HG02840 (cell line): ENCODE measurements around the gene SLIT3.

Experiments used
- ATAC-seq: cut with Tn5 transposase; IDR thresholded peaks from one replicate; pipeline ENCODE4 v1.9.1; 2021; ENCODE audit warnings: mild to moderate bottlenecking, moderate library complexity, moderate number of reproducible peaks; ENCODE audit not compliant: unreplicated experiment, low FRiP score

The SLIT3 gene

DNA sequence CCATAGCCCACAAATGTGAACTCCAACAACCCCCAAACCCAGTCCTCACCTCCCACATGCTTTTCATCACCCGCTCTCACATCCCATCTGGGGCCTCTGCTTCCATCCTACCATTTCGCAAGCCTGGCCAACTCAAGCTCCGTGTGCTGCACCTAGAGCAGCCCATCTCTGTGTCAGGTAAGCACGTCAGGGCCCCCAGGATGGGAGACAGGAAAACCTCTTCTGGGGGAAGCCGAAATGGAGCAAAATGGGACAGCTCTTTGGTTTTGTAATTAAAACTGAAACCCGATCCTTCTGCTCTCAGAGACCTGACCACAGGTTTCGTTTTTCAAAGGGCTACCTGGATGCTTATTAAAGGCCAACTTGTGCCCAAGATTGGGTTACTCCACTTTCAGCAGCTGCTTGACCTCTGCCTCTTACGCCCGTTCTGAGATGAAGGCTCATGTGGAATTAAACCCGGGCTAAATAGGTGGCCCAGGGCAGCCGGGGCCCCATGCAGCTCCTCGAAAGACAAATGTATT lies 287.7 kb downstream of the SLIT3 start:
- no peak for ATAC-seq

DNA sequence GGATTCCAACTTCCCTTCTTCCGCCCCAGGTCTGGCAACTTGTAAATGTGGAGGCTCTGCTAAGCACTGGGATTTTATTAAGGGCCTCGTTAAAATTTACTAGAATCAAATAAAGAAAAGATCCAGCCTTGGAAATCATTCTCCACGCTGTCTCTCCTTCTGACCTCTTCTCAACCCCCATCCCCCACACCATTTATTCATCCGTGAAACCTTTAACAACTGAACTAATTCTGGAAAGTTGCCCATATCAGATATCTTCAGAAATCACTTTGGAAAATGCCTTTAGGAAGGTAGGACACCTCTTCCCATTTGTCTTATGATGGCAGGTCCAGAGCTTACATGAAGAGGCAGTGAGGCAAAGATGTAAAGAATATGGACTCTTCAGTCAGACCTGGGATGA lies 288.5 kb downstream of the SLIT3 start:
- no peak for ATAC-seq

DNA sequence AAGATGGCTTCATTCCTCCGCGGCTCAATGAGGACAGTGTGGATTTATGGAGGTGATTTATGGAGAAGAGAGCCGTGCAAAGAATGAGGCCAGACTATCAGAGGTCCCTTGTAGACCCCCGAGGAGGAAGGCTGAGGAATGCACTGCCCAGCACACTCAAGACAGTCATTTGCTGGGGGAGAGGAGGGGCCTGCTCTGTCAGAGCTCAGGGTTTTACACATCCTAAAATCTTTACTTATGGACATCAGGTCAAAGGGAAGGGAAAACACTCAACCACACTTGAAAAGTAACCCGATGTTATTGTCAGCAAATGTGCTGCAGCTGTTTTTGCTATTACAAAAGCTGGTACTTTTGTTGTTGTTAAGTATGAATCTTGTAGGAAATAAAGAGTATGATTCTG lies 289.5 kb downstream of the SLIT3 start:
- no peak for ATAC-seq

DNA sequence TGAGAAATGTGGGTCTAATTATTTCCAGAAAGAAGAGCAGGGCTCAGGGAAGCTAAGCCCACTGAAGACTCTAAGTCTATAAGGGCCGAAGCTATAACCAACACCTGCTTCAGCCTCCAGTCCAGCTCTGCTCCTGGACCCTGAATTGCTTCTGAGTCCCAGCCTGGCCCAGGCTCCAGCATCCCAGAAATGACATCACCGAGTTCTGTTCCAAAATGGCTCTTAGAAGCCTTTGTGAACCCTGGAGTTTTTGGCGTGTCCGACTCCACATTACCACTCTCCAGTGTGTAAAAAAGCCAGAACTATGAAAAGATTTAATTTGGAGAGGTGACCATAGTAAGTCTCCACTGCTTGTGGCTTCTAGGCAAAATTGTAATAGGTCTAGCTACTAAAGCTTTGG lies 289.9 kb downstream of the SLIT3 start:
- ATAC-seq = no peak

DNA sequence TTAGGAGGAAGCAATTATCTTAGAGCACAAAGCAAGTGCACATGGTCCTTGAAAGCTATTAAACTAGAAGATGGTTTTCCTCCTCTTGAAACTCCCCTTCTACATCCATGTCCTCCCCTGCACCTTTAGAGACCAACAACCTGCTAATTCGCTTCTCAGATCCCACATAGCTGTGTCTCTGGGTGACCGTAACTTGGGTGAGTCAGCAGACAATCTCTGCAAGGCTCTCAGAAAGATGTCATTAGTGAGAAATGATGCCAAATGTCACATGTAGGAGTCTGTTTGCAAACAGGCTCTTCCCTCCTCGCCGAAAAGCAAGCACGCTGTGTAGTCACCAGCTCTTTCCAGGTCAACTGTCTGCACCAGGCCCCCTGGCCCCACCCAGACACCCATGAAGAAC lies 291.8 kb downstream of the SLIT3 start:
- ATAC-seq = no peak

DNA sequence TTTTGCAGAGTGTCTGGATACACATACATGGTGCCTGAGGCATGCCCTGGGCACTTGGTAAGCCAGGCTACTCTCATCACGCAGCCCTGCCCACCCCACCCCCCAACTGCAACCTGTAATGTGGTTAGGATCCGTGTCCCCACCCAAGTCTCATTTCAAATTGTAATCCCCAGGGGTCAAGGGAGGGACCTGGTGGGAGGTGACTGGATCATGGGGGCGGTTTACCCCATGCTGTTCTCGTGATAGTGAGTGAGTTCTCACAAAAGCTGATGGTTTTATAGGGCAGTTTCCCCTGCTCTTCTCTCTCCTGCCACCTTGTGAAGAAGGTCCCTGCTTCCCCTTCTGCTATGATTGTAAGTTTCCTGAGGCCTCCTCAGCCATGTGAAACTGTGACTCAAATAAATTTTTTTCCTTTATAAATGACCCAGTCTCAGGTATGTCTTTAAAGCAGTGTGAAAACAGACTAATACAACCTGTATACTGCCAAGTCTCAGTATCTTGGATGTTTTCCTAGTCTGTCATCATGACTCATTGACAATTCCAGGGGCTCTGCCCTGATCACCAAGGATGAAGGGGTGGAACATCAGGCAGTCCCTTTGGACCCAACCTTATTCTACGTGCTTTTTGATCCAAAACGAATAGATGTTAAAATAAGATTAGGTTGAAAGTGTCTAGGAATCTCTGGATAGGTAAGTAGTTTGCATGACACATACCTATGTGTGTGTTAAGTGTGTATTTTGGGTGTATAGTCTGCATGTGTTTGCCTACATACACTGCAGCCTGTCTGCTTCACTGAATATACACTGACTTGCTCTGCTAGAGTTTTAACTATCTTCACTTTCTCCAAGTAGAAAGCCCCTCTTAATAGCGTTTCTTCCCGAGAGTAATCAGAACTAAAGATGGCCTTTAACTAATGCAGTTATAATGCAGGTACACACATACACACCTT lies 293.8 kb downstream of the SLIT3 start:
- no peak for ATAC-seq

DNA sequence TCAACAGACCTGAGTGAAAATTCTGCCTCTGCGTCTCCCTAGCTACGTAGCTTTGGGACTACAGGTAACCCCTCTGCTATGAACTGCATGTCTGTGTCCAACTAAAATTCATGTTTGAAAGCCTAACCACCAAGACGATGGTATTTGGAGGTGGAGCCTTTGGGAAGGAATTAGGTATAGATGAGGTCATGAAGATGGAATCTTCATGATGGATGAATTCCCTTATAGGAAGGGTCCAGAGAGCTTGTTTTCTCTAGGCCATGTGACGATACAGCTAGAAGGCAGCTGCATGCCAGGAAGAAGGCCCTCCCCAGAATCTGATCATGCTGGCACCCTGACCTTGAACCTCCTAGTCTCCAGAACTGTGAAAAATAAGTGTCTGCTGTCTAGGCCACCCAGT lies 296.4 kb downstream of the SLIT3 start:
- ATAC-seq = no peak

DNA sequence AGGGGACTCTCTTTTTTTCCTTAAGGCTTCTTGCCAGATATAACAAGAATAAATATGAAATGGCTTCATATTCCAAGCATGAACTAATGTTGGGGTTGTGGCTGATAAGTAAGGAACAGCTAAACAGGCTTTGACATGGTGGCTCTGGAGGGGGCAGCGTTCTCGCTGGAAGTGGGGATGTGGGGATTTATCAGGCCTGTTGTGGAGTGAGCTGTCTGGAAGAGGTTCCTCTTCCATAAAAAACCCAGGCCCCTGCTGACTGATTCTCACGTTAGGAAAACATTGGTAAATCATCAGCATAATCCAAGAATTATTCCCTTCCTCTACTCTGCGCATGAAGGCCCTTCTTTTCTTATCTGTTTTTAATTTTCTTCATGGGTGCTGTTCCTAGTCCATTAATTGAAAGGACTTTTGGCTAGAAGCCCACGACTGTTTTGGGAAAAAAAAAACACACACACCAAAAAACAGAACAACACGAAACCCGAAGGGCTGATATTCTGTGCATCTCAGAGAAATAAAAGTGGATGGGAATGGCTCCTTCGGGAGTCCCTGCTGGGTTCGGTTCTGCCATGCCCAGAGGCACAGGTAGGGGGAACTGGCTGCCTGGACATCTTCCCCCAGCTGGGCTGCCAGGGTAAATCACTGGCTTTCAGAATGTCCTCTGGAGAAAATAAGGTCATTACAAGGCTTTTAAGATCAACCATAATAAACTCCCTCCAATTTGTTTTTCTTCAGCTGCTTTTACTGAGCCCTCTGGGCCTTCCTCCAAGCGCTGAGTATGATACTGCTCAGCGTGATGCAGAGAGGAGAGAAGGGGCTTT lies 297.0 kb downstream of the SLIT3 start:
- ATAC-seq = no peak

DNA sequence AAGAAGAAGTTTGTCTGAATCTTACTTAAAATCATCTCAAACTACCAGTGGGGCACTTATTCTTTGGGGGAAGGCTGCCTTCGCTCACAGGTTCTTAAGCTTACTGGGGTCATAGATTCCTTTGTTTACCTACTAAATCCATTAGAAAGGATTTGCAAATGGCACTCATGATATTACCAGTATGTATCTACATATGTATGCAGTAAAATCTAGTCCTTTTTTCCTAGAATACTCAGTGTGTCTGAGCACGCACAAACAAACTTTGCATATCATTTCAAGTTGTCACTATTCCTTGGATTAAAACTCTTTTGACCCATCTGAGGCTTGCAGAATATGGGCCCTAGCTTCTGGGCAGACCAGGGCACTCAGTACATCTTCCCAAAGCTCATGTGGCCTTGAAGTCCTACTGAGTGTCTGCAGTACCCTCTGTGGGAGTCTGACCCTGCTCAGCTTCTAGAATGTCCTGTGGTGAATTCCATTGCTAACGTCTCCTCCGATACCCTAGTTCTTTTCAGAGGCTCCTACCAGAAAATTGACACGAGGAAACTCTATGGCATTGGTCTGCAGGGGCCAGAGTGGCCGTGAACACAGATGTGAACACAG lies 297.9 kb downstream of the SLIT3 start:
- no peak for ATAC-seq

DNA sequence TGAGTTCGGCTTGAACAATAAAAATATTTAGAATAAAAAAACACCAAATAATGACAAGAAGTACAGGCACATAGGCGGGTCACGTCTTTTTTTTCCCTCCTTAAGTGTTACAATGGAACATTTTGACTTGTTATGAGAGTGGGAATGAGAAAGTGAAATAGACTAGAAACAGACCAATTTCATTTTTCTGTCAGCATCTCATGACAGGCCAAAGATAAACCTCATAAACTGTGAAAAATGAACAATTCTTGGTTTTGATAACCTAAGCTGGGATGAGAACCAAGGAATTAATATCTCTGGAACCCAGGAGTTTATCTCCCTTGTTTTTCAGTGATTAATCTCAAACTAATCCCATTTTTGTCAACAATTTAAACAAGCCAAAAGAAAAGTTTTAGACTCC lies 299.5 kb downstream of the SLIT3 start:
- ATAC-seq = no peak

DNA sequence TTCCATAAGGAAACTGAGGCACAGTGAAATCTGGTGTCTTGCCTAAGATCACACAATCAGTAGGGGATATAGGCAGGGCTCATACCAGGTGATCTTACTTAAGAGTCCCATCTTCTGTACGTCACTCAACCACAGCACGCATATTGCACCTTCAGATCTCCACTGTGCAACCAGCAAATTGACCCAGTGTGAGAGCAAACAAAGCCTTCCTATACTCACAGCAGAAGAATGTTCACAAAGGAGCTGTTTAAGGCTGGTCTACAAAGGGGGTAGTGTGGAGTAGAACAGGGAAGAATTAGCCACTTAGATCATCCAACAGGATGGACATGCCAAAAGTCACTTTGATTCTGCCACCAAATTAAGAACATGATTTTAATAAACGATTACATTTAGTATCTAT lies 305.9 kb downstream of the SLIT3 start:
- ATAC-seq = no peak

DNA sequence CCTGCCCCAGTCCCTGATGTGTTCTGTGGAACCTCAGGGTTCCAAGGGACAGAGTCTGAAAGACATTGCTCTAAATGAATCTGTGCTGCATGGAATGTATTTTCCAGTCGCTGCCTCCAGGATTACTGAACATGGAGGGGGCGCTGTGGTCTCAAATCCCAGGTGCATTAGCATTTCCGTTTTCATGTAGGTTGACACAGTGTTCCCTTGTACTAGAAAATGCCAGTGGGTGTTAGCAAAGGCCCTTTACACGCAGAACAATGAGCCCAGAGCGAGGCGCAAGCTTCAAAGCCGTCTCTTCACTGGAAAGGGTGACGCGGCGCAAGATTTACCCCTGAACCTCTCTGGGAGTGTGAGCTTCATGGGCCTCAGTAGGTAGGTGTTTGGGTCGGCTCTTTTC lies 308.3 kb downstream of the SLIT3 start:
- ATAC-seq = no peak

DNA sequence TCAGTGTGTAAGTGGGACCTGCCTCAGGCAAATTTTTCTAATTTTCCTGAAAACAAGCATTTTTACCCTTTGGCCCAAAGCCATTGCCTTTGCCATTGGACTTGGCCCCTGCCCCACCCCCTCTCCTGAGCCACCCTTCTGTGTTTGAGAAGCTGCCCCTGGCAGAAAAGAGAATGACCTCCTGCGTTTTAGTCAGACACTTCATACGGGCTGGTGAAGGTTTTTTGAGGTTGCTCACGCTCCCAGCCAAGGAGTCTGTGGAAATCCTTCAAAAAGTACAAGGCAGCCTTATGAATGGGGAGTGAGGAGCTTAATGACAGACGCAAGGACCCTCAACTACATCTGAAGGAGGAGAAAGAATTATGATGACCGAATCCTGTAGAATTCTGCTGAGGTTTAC lies 308.9 kb downstream of the SLIT3 start:
- ATAC-seq = no peak

DNA sequence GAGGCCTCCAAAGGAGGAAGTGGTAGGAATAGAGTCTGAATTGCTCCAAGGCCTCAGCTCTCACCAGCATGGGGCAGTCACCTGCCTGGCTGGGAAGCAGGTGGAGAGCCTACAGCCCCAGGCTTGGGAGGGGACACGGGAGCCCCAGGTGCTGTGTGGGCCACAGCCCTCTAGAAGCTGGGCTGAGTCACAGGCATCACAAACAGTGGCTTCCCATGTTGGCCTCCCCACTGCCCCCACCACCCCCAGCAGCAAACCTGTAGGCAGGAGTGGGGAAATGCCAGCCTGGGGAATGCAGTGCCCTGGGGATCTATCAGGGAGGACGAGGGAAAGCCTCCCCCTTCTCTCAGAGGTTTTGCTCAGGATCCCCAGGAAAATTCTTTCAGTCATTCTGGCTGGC lies 309.6 kb downstream of the SLIT3 start:
- no peak for ATAC-seq

DNA sequence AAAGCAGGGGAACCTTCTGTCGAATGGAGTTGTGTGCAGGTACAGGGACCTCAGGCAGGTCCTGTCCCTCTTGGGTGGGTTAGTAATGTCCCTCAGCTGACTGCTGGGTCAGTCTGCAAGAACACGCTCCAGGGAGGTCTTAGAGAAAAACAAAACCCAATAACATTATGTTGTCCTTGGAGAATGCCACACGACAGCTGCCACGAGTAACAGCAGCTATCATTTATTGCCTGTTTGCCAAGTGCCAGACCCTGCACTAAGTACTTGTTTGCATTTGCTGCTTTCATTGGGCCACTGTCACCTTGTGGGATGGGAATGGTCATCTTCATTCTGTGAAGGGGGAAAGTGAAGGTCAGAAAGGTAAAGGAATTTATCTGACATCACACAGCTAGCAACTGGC lies 310.3 kb downstream of the SLIT3 start:
- no peak for ATAC-seq

DNA sequence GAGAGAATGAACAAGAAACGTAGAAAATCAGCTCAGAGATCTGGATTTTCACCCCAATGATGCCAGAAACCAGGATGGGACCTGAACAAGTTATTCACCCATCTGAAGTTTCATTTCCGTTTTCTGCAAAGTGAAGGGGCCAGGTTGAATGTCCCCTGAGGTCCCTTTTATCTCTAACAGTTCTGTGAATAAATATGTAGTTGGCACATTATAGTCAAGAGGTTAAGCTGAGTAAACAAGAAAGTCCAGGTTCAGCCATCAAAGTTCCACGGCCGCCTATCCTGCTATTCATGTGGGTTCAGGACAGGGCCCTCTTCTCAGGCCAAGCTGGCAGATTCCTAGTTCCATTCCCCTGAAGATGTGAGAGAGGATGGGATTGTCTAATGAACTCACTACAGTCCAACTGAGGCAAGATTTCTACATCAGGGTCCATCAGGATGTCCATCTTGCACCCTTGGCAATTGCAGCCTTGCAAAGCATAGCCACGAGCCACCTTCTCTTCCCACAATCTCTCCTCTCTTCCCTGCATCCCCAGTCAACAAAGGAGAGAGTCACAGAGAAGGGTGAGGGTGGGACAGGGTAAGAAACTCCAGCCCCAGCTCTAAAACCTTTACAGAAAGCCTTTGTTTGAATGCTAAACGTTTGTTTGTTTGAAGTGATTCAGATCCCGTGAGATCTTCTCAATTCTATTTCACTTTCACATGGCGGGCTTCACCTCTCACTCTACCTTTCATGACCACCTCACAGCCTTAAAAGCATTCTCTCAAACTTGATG lies 311.0 kb downstream of the SLIT3 start:
- ATAC-seq = no peak

DNA sequence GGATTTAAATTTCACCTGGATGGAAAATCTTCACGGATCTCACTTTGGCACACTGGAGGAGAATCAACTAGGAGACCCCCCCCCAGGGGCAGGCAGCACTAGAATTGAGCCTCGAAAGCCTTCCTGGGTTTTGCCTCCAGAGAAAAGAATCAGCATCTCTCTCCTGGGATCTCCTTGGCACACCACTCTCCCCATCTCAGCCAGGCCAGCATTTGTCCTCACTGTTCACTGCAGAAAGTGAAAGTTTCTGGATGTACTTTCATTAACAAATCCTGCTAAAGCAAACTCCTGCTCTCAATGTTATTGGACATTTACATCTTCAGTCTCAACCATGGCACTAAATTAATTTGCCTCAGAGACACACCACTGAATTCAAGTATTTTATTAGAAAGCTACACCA lies 312.2 kb downstream of the SLIT3 start:
- no peak for ATAC-seq

DNA sequence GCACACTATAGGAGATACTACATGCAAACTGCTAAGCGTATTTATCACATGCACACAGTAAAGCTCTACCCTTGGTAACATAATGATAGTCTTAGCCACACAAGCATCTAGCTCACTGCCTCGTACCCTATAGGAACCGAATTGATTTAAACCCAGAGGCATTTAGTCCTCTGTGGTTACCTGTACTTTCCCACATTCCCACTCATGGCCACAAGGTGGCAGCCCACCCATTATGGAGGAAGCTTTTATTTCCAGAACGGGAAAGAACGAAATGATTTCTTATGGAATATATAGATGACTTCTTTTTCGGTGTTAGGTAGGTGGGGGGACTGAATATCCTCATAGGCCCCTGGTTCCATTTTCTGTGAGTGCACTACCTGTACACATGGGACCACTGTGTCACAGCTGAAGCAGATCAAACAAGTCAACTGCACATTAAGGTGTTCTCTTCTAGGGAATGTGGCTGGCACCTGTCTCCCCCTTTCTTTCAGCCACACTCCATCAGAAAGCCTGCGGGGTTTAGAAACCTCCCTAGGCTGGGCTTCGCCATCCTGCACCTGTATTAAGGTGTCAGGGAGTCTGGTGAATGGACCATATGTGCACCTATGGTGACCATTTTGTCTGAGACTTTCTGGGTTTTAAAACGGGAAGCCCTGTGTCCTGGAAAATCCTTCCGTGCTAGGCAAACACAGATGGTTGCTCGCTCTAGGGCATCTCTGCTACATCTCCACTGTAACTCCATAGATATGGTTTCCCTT lies 313.2 kb downstream of the SLIT3 start:
- ATAC-seq = peak; percentile 50

DNA sequence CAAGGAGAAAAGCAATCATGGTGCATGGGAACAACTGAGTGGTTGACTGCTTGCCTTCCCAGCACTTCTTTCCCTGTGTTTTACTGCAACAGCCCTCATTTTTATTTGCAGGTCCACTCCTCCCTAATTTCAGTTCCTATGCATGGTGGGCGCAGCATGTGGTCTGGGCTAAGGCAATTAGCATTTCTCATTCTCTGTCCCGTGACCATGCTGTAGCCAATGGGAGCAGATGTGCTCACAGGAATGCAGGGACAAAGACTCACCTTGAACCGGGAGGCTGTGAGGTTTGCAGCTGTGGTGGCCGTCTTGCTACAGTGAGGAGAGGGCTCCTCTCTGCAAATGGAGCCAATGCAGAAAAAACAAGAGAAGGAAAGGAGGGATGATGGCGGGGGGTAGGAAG lies 315.5 kb downstream of the SLIT3 start:
- ATAC-seq = no peak
